ENCODE data around the gene WNK3.

DNA sequence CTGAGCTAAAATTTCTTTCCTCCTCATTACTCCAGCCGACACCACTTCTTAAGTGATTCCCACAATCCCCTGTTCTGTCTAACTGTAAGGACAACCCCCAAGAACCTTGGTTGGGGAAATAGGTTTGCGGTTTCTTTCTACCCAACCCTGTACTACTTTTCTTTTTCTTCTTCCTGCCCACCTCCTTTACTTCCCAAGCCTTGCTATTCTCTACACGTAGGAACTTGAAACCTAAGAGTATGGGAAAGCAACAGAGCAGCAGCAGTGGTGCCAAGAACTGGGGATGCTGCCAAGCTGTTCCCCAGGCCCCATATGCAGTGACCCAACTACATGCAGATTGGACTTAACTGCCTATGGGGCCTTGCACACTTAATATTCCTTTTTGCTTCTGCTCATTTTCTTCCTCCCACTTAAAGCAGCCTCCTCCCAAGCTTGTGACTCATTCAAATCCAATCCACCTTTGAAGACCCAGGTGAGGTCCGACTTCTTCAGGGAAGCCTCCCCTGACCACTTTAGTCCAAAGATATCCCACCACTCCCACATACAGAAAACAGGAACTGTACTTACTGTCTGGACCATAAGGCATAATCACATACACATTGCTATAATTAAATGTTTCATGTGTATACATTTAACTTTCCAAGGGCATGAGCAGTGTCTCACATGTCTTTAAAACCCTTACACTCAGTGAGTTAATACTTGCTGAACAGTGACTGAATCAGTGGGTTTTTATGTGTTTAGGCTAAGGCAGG is 176.5 kb downstream of the WNK3 start:
- TF ChIP-seq, protein P1, sequence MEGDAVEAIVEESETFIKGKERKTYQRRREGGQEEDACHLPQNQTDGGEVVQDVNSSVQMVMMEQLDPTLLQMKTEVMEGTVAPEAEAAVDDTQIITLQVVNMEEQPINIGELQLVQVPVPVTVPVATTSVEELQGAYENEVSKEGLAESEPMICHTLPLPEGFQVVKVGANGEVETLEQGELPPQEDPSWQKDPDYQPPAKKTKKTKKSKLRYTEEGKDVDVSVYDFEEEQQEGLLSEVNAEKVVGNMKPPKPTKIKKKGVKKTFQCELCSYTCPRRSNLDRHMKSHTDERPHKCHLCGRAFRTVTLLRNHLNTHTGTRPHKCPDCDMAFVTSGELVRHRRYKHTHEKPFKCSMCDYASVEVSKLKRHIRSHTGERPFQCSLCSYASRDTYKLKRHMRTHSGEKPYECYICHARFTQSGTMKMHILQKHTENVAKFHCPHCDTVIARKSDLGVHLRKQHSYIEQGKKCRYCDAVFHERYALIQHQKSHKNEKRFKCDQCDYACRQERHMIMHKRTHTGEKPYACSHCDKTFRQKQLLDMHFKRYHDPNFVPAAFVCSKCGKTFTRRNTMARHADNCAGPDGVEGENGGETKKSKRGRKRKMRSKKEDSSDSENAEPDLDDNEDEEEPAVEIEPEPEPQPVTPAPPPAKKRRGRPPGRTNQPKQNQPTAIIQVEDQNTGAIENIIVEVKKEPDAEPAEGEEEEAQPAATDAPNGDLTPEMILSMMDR (IDR thresholded peaks at IDR 0.05), result no peak
- no peak for TF ChIP-seq POLR2A (IDR thresholded peaks at IDR 0.05)

Measured in adrenal gland (tissue), 5 donors.